Ovary (tissue), 3 donors: ENCODE data around the gene PRDM16.

Source experiments
- POLR2A ChIP-seq: fragments of 450-650 bp; IDR thresholded peaks from one replicate; pipeline ENCODE4 v1.6.1; 2017; ENCODE audit warnings: antibody characterized with exemption, mild to moderate bottlenecking, moderate library complexity
- TF ChIP-seq, protein P1 (sequence below), 3 donors: fragments of 450-650 bp in 2 of 3; fragments of 200-600 bp in 1 of 3; IDR thresholded peaks; one replicate each; pipeline versions ENCODE4 v1.5.1 to v1.8.0; 2016 to 2022; ENCODE audit warnings: antibody characterized with exemption in 3 of 3, mild to moderate bottlenecking in 1 of 3
- donor health status: DM: no; HTN: no; CAD: no.

DNA sequence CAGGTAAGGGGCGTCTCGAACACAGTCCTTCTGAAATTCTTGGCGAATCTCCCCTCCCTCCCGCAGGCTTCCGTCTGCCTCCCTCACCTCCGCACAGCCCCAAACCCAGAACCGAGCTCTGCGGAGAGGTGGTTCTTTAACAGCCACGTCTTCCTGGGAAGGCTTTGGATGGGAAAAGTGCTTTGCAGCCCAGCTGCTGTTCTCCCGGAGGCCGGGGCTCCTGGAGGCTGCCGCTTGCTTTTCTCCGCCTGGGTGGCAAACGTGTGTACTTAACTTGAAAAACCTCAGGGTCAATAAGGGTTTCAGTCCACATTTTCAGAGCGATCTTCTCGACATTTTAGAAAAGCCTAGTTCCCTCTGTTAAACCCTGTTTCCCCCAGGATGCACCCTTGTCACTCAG, 109.3 kb downstream of the PRDM16 start:
- TF ChIP-seq, protein P1, sequence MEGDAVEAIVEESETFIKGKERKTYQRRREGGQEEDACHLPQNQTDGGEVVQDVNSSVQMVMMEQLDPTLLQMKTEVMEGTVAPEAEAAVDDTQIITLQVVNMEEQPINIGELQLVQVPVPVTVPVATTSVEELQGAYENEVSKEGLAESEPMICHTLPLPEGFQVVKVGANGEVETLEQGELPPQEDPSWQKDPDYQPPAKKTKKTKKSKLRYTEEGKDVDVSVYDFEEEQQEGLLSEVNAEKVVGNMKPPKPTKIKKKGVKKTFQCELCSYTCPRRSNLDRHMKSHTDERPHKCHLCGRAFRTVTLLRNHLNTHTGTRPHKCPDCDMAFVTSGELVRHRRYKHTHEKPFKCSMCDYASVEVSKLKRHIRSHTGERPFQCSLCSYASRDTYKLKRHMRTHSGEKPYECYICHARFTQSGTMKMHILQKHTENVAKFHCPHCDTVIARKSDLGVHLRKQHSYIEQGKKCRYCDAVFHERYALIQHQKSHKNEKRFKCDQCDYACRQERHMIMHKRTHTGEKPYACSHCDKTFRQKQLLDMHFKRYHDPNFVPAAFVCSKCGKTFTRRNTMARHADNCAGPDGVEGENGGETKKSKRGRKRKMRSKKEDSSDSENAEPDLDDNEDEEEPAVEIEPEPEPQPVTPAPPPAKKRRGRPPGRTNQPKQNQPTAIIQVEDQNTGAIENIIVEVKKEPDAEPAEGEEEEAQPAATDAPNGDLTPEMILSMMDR (IDR thresholded peaks at IDR 0.05) = no peak
- no peak for TF ChIP-seq POLR2A
